Keratinocyte (primary cell): ENCODE measurements around the gene KLF16.
"Not testable (repeated sequence)": the region's sequence is repeated elsewhere in the genome, so short reads cannot be mapped to it uniquely, and the experiment has no call there.

Experiments
- EZH2 ChIP-seq: IDR thresholded peaks from one replicate; pipeline ENCODE4 v1.6.1; 2012; ENCODE audit warnings: inconsistent platforms, mild to moderate bottlenecking, low read length, moderate library complexity
- TF ChIP-seq, protein P1 (sequence below), 3 experiments: IDR thresholded peaks in 1 of 3; conservative IDR thresholded peaks in 1 of 3; optimal IDR thresholded peaks in 1 of 3; 2 replicates in 2 of 3; 3 replicates in 1 of 3; pipeline versions ENCODE3 to v1.5.1; 2011; ENCODE audit warnings: low read length in 3 of 3, mild to moderate bottlenecking in 3 of 3, moderate library complexity in 2 of 3, control low read depth in 1 of 3, inconsistent platforms in 1 of 3; ENCODE audit not compliant: insufficient read depth in 2 of 3; ENCODE audit errors: extremely low read depth in 1 of 3

GRCh38 chr19:1878583-1878982 lies 15.2 kb upstream of the KLF16 start:
- not testable (repeated sequence) for TF ChIP-seq EZH2
- TF ChIP-seq, protein P1, sequence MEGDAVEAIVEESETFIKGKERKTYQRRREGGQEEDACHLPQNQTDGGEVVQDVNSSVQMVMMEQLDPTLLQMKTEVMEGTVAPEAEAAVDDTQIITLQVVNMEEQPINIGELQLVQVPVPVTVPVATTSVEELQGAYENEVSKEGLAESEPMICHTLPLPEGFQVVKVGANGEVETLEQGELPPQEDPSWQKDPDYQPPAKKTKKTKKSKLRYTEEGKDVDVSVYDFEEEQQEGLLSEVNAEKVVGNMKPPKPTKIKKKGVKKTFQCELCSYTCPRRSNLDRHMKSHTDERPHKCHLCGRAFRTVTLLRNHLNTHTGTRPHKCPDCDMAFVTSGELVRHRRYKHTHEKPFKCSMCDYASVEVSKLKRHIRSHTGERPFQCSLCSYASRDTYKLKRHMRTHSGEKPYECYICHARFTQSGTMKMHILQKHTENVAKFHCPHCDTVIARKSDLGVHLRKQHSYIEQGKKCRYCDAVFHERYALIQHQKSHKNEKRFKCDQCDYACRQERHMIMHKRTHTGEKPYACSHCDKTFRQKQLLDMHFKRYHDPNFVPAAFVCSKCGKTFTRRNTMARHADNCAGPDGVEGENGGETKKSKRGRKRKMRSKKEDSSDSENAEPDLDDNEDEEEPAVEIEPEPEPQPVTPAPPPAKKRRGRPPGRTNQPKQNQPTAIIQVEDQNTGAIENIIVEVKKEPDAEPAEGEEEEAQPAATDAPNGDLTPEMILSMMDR (optimal IDR thresholded peaks at IDR 0.05 in 1 of 3, IDR thresholded peaks at IDR 0.05 in 1 of 3, conservative IDR thresholded peaks at IDR 0.05 in 1 of 3; ENCODE audit: extremely low read depth in 1 of 3, insufficient read depth in 2 of 3, low read length in 3 of 3), result not testable (repeated sequence)
